M059J (cell line): ENCODE data around the gene PRRG1. TPM values are rescaled to one million over a fixed set of nuclear protein-coding genes. Genes with fewer than 3 reads are reported as not detected.
"Not testable (repeated sequence)": the region's sequence is repeated elsewhere in the genome, so short reads cannot be mapped to it uniquely, and the experiment has no call there.

Experiments used
- DNase-seq: peaks from one replicate; pipeline ENCODE4 v3.0.0-alpha.2; 2012; ENCODE audit warnings: low read depth
- total RNA-seq: library from RNA; depleted of rRNA; stranded (reverse); fragments of >200 nt; shearing (Covaris generic); gene quantifications from 2 replicates; pipeline ENCODE4 v1.2.3, GENCODE V29; 2014

Gene PRRG1
- total RNA-seq, 1 experiment from 2014 or later, result 18.4 TPM

DNA sequence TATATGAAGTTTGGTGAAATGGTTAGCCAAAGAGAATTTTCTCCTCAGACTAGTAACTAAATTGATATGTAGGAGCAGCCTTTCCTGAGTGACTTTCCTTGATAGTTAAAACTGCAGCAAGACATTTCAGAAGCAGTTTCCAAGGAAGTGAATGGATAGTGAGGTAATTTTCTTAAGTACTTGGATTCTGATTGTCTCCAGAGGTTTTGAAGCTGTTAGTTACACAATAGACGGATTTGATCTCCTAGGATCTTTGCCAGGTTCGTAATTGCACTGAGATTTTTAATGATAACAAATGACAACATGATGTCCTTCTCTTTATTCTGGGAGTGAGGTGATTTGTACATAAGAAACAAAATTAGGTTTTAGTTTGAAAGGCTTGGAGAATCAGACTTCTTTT lies 29.2 kb downstream of the PRRG1 start:
- peak; percentile 42 for DNase-seq

DNA sequence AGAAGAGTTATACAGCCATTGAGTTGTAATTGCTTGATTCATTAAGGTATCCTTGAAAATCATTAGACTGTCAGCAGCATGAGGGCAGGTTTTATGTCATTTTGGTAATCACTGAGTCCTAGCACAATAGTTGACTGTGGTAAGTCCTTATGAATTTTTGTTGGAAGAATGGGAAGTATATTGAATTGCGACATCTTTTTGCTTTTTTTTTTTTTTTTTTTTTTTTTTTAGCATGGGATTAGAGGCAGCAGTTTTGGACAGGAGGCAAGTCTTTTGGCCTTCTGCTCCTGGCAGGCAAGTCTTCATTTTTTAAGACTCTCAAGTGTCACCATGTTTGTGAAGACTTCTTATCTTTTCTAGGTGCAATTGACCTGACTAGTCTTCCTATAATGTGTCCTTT lies 29.7 kb downstream of the PRRG1 start:
- no peak for DNase-seq

- DNase-seq, result no peak
Measured at GRCh38 chrX:37380256-37380655, 31.1 kb downstream of the PRRG1 start.

GRCh38 chrX:37380924-37381323 lies 31.8 kb downstream of the PRRG1 start:
- DNase-seq, result peak; percentile 91

- DNase-seq, result peak; percentile 2
Measured at GRCh38 chrX:37383313-37383712, 34.1 kb downstream of the PRRG1 start.

- no peak for DNase-seq
Measured at GRCh38 chrX:37388413-37388812, 39.2 kb downstream of the PRRG1 start.

DNA sequence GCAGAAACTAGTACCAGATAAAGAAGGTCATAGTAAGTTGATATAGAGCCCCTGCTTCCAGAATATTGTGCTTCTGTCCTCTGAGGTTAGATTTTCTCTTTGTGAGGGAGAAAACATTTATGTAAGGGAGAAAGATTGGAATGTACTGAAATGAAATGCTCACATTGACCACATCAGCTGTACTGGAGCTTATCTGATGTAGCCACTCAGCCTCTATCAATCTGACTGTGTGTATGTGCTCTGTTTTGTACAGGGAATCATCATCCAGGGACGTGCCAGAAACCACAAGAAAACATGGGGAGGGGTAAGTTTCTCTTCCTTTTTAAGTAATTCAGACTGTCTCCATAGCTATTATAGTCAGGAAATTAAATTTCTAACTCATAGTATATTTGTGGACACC lies 56.8 kb downstream of the PRRG1 start:
- peak; percentile 76 for DNase-seq

DNA sequence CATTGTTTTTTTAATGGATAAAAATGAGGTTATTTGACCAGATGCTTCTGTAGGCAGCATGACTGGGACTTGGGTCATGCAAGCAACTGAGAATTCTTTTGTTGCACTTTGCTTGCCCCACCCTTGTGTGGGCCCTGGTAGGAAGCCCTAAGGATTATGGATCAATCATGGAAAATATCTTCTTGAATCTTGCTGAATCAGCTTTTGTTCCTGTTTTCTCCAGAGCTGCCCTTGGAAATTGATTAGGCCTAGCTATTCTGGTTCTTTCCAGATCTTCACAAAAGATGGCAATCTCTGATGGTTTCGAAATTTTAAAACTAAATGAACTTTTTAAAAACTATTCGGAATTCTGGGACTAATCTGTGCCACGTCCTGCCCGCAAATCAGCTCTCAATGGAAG lies 58.6 kb downstream of the PRRG1 start:
- no peak for DNase-seq

- no peak for DNase-seq
Measured at GRCh38 chrX:37409278-37409677, 60.1 kb downstream of the PRRG1 start.

- no peak for DNase-seq
Measured at GRCh38 chrX:37420185-37420584, 71.0 kb downstream of the PRRG1 start.

GRCh38 chrX:37420756-37421155 lies 71.6 kb downstream of the PRRG1 start:
- no peak for DNase-seq

DNA sequence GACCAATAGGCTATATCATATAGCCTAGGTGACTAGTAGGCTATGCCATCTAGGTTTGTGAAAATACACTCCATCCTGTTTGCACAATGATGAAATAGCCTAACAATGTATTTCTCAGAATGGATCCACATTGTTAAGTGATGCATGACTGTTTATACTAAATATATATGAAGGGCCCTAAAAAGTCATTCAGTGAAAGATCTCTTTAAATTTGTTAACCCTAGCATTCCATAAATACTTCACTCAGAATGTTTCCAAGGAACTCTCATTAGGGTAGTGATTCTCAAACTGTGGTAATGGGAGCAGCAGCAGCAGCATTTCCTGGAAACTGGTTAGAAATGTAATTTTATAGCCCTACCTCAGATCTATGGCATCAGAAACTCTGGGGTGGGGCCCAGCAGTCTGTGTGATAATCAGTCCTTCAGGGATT lies 74.9 kb downstream of the PRRG1 start:
- no peak for DNase-seq

DNA sequence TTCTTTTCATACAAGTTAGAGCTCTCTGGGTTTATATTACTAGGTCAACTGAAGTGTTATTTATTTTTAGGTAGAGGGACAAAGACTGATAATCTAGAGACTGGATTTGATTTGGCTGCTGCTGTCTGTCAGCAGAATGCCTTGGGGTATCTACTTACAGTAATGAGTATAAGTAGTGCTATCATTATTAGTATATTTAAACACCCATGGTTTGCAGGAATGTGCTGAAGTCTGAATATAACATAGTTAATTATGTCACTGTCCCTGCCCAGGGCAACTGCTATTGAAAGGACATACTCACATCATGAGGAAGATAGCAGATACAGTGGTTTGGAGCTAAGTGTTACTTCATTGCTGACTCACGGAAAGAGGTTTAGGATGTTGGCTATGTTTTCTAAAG lies 76.2 kb downstream of the PRRG1 start:
- no peak for DNase-seq

DNA sequence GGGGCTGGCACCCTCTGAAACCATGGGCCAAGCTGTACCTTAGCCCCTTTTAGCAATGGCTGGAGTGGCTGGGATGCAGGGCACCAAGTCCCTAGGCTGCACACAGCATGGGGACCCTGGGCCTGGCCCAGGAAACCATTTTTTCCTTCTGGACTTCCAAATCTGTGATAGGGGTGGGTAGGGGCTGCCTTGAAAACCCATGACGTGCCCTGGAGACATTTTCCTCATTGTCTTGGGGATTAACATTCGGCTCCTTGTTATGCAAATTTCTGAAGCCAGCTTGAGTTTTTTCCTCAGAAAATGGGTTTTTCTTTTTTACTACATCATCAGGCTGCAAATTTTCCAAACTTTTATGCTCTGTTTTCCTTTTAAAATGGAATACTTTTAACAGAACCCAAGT lies 79.8 kb downstream of the PRRG1 start:
- not testable (repeated sequence) for DNase-seq

GRCh38 chrX:37434362-37434761 lies 85.2 kb downstream of the PRRG1 start:
- no peak for DNase-seq

DNA sequence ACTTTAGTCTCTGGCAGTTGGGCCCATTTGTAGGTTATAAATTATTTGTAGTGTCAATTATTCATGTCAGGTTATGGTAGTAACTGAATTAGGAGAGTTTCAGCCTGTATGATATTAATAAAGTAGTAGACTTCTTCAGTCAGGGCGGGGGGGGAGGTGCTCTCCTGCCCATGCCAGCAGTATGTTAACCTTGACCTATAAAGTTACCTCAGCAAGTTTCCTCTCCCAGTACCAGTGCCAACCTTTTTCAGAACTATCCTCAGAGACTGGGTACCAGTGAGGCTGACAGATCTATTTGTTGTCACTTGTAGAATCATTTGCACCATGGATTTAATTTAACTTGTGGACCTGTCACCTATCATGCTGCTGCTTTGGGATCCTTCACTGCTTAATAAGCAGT lies 88.0 kb downstream of the PRRG1 start:
- DNase-seq, result no peak

DNA sequence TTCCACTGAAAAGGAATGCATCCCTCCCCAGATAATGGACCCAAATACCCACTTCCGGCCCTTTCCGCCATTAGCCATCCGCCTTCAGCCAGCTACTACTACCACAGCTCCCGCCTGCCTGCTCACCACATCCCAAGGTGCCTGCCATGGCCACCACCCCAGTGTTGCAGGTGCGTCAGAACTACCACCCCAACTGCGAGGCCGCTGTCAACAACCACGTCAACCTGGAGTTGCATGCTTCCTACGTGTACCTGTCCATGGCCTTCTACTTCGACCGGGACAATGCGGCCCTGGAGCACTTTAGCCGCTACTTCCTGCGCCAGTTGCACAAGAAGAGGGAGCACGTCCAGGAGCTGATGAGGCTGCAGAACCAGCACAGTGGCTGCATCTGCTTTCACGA lies 92.2 kb downstream of the PRRG1 start:
- DNase-seq, result no peak

- no peak for DNase-seq
Measured at GRCh38 chrX:37445182-37445581, 96.0 kb downstream of the PRRG1 start.

GRCh38 chrX:37453821-37454220 lies 104.7 kb downstream of the PRRG1 start:
- no peak for DNase-seq

GRCh38 chrX:37454537-37455285 lies 105.5 kb downstream of the PRRG1 start:
- peak; percentile 88 for DNase-seq

DNA sequence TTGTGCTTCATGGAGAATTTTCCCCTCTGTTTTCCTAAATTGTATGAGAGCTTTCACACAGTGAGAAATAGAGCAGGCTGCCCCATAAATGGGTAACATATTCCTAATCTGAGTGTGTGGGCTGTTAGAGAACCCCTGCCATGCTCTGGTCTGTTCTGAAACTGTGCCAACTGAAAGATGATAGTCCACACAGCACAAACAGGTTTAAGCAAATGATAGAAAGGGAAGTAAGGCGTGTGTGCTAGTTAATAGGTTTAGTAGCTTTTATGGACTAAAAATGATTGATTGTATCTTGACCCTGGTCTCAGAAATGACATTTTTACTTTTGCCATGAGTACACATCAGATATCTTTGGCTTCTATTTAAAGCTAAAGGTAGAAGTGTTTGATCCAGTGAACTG lies 106.2 kb downstream of the PRRG1 start:
- DNase-seq, result peak; percentile 10

GRCh38 chrX:37460285-37460684 lies 111.1 kb downstream of the PRRG1 start:
- peak; percentile 64 for DNase-seq

DNA sequence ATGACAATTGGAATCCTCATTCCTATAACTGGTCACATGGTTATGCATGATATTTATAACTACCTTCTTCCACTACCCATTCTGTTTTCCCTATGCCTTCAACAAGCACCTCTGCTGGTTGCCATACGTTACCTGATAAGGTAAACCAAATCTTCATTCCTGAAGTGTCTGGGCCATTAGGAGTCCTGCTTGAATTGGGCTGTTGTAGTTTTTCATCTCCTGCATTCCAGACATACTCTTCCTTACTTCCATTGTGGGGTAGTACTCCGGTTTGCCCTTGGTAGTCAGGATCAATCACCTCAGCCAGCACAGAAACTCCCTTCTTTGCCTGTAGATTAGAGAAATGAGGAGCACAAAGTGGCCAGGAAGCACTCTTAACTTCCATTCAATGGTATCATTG lies 113.2 kb downstream of the PRRG1 start:
- no peak for DNase-seq

DNA sequence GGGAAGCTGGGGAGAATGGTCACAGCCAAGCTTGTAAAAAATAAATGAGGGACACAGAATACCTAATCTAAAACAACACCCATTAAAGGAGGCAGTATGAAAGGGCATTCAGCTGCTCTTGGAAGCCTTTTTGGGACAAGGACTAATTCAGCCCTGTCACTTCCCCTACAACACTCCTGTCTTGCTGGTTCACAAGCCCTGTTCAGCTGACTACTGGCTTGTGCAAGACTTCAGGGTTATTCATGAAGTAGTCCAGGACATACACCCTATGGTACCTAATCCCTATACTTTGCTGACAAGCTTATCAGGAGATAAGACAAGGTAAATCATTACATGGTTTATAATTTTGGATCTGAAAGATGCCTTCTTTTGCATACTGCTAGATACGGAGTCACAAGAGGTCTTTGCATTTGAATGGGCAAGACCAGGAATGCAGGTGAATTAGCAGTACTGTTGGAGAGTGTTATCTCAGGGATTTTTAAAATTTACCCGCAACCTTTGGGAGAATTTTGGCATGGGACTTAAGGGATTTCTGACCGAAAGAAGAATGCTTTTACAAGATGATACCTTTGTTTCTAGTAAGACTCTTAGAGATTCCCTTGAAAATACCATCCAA lies 119.1 kb downstream of the PRRG1 start:
- no peak for DNase-seq
